Measurements from ENCODE around the gene COX5B. TPM values are rescaled to one million over a fixed set of nuclear protein-coding genes. Genes with fewer than 3 reads are reported as not detected.

The COX5B gene
- total RNA-seq, 2 experiments from 2014 or later, result 233 to 238 TPM

- no peaks in the 10 kb centered on the region for H3K9me3 Mint-ChIP-seq
- intact Hi-C loops (cut with micrococcal nuclease), result no loop called here
- H3K4me3 Mint-ChIP-seq, result no peak overlapping the region
- no peak for TF ChIP-seq CTCF (IDR thresholded peaks at IDR 0.05)
- peaks cover 51% of the 10 kb centered on the region for H3K36me3 Mint-ChIP-seq (ENCODE audit: low read depth)
- DNase-seq (no peak), ATAC-seq (peak; percentile 24)
- peak overlapping the region; percentile 77 for H3K27ac Mint-ChIP-seq
- peaks cover 14% of the 10 kb centered on the region for H3K4me1 Mint-ChIP-seq (ENCODE audit: low read depth)
- ChIA-PET CTCF (interaction anchor here (1.0 kb wide), 1 partner anchor 8 kb away, joined by 3 read pairs; no protein-coding TSS in a partner anchor), POLR2A (interaction anchor here (1.6 to 11.0 kb wide), 3 partner anchors 9 to 22 kb away, joined by 3 to 210 read pairs (median 36); partner anchors contain the start of genes ACTR1B and COX5B)
- no peaks in the 10 kb centered on the region for H3K27me3 Mint-ChIP-seq
These were observed 8.4 kb downstream of the COX5B start for GRCh38 chr2:97654309-97654708.

GRCh38 chr2:97654791-97655190 lies 8.9 kb downstream of the COX5B start:
- H3K4me3 Mint-ChIP-seq, result no peak overlapping the region
- H3K27ac Mint-ChIP-seq, result peak overlapping the region; percentile 77
- DNase-seq, result no peak
- no peaks in the 10 kb centered on the region for H3K9me3 Mint-ChIP-seq
- ChIA-PET POLR2A (interaction anchor here (1.6 to 11.0 kb wide), 3 partner anchors 8 to 22 kb away, joined by 3 to 210 read pairs (median 36); partner anchors contain the start of genes ACTR1B and COX5B), CTCF (interaction anchor here (1.0 kb wide), 1 partner anchor 8 kb away, joined by 3 read pairs; no protein-coding TSS in a partner anchor)
- peaks cover 50% of the 10 kb centered on the region for H3K36me3 Mint-ChIP-seq (ENCODE audit: low read depth)
- peaks cover 15% of the 10 kb centered on the region for H3K4me1 Mint-ChIP-seq (ENCODE audit: low read depth)
- H3K27me3 Mint-ChIP-seq, result no peaks in the 10 kb centered on the region
- TF ChIP-seq CTCF (IDR thresholded peaks at IDR 0.05), result no peak
- peak; percentile 38 for ATAC-seq
- intact Hi-C loops (cut with micrococcal nuclease), result no loop called here

- ATAC-seq (no peak), DNase-seq (no peak)
- Mint-ChIP-seq H3K9me3 (no peaks in the 10 kb centered on the region), H3K4me3 (no peak overlapping the region), H3K27me3 (no peaks in the 10 kb centered on the region), H3K4me1 (ENCODE audit: low read depth) (peaks cover 24% of the 10 kb centered on the region), H3K27ac (peak overlapping the region; percentile 25), H3K36me3 (ENCODE audit: low read depth) (peaks cover 53% of the 10 kb centered on the region)
- POLR2A ChIA-PET, result interaction anchor here (1.6 to 4.9 kb wide), 2 partner anchors 10 to 21 kb away, joined by 3 to 36 read pairs; partner anchors contain the start of gene COX5B
- CTCF ChIA-PET, result no interaction called here
- intact Hi-C loops (cut with micrococcal nuclease), result no loop called here
- no peak for TF ChIP-seq CTCF (IDR thresholded peaks at IDR 0.05)
These were observed 10.4 kb downstream of the COX5B start for GRCh38 chr2:97656129-97656755.

- Mint-ChIP-seq H3K36me3 (ENCODE audit: low read depth) (peaks cover 59% of the 10 kb centered on the region), H3K4me1 (ENCODE audit: low read depth) (peaks cover 32% of the 10 kb centered on the region), H3K4me3 (no peak overlapping the region), H3K27ac (no peak overlapping the region), H3K9me3 (no peaks in the 10 kb centered on the region), H3K27me3 (no peaks in the 10 kb centered on the region)
- no peak for DNase-seq
- intact Hi-C loops (cut with micrococcal nuclease), result no loop called here
- ChIA-PET POLR2A (interaction anchor here (0.6 to 4.9 kb wide), 3 partner anchors 8 to 189 kb away, joined by 3 to 36 read pairs (median 8); partner anchors contain the start of gene COX5B), CTCF (interaction anchor here (0.8 kb wide), 1 partner anchor 10 kb away, joined by 3 read pairs; no protein-coding TSS in a partner anchor)
- ATAC-seq, result no peak
- TF ChIP-seq CTCF (IDR thresholded peaks at IDR 0.05), result no peak
These were observed 11.2 kb downstream of the COX5B start for GRCh38 chr2:97656905-97657587.
